GM12875 (cell line): ENCODE measurements around the gene TRIL.

Experiments
- H3K4me3 ChIP-seq: one replicate; pipeline ENCODE4 v1.5.1; 2011; ENCODE audit warnings: low read depth, low read length, control low read depth
- TF ChIP-seq, protein P1 (sequence below): IDR thresholded peaks from 2 replicates; pipeline ENCODE4 v1.5.1; 2011; ENCODE audit warnings: low read depth, mild to moderate bottlenecking, control low read depth, inconsistent platforms, low read length, moderate library complexity, borderline replicate concordance; ENCODE audit not compliant: insufficient read depth

TRIL gene

DNA sequence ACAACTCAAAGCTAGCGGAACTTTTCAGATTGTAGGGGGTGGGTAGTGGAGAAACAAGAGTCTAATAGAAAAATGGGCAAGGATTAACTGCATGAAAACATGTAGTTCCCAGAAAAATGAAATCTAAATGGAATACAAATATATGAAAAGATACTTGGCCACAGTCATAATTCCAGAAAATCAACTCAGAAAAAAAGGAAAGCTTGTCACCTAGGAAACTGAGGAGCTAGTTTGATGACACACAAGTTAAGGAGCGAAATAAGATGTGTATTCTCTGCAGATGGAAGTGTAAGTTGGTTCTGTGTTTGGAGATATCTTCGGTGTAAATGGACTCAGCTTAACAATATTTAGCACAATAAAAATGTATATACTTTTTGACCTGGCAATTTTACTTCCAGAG, 52.7 kb downstream of the TRIL start:
- no peak overlapping the region for H3K4me3 ChIP-seq
- TF ChIP-seq, protein P1, sequence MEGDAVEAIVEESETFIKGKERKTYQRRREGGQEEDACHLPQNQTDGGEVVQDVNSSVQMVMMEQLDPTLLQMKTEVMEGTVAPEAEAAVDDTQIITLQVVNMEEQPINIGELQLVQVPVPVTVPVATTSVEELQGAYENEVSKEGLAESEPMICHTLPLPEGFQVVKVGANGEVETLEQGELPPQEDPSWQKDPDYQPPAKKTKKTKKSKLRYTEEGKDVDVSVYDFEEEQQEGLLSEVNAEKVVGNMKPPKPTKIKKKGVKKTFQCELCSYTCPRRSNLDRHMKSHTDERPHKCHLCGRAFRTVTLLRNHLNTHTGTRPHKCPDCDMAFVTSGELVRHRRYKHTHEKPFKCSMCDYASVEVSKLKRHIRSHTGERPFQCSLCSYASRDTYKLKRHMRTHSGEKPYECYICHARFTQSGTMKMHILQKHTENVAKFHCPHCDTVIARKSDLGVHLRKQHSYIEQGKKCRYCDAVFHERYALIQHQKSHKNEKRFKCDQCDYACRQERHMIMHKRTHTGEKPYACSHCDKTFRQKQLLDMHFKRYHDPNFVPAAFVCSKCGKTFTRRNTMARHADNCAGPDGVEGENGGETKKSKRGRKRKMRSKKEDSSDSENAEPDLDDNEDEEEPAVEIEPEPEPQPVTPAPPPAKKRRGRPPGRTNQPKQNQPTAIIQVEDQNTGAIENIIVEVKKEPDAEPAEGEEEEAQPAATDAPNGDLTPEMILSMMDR: no peak

DNA sequence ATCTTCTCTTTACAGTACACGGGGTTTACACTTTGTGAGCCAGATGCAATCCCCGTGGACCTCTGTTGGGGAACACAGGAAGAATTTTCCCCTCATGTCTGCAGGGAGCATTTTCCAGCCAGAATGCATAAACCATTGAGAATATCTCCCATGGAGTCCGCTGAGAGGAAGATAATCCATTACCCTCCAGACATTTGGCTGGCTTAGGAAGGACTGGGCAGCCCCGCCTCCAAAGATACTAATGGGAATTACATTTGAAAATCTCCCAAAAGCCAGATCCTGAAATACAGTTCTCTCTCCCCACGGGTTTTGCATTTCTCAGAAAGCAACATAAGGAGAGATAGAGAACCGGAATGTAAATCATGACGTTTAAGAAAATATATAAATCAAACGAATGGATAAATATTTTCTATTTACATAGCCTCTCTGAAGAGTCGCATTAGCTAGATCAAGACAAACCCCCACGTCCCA, 53.5 kb downstream of the TRIL start:
- TF ChIP-seq, protein P1: no peak
- H3K4me3 ChIP-seq: no peak overlapping the region

GRCh38 chr7:28903730-28904577, 54.2 kb downstream of the TRIL start:
- TF ChIP-seq, protein P1: no peak
- no peak overlapping the region for H3K4me3 ChIP-seq
